OCI-LY1 (cell line): Measurements from ENCODE around the gene VGLL4.

Source experiments
- H2AFZ ChIP-seq: fragments of 200-600 bp; sonication (generic), shearing (Covaris generic); 2 replicates; pipeline ENCODE4 v1.6.0; 2014; ENCODE audit warnings: antibody characterized with exemption, mild to moderate bottlenecking, low read length
- H3F3A ChIP-seq: fragments of 200-600 bp; sonication (generic), shearing (Covaris generic); 2 replicates; pipeline ENCODE4 v1.6.0; 2014; ENCODE audit warnings: mild to moderate bottlenecking, antibody characterized with exemption, low read length, moderate library complexity; ENCODE audit not compliant: insufficient read depth
- H3K27ac ChIP-seq: fragments of 200-600 bp; sonication (generic); 2 replicates; pipeline ENCODE4 v1.5.1; 2014; ENCODE audit warnings: low read length, mixed run types, mild to moderate bottlenecking, low read depth; ENCODE audit not compliant: poor library complexity, severe bottlenecking
- H3K27me3 ChIP-seq: fragments of 200-600 bp; sonication (generic); 2 replicates; pipeline ENCODE4 v1.6.0; 2014; ENCODE audit warnings: antibody characterized with exemption, mild to moderate bottlenecking, low read length, moderate library complexity; ENCODE audit not compliant: insufficient read depth
- H3K36me3 ChIP-seq: fragments of 200-600 bp; sonication (generic); 2 replicates; pipeline ENCODE4 v1.6.1; 2014; ENCODE audit warnings: mild to moderate bottlenecking, antibody characterized with exemption, low read length, moderate library complexity, mixed read lengths; ENCODE audit not compliant: insufficient read depth
- H3K4me1 ChIP-seq: fragments of 200-600 bp; sonication (generic); 2 replicates; pipeline ENCODE4 v1.5.1; 2014; ENCODE audit warnings: mild to moderate bottlenecking, low read length, moderate library complexity; ENCODE audit not compliant: insufficient read depth, severe bottlenecking
- H3K4me2 ChIP-seq: fragments of 200-600 bp; sonication (generic), shearing (Covaris generic); 2 replicates; pipeline ENCODE4 v1.6.1; 2014; ENCODE audit warnings: low read length
- H3K4me3 ChIP-seq: fragments of 200-600 bp; sonication (generic); 2 replicates; pipeline ENCODE4 v1.5.1; 2014; ENCODE audit warnings: low read length, low read depth, mild to moderate bottlenecking, mixed read lengths; ENCODE audit not compliant: poor library complexity, severe bottlenecking
- H3K79me2 ChIP-seq: fragments of 200-600 bp; shearing (Covaris generic); 2 replicates; pipeline ENCODE4 v1.6.1; 2016; ENCODE audit warnings: mixed run types, low read length, mixed read lengths; ENCODE audit not compliant: insufficient read depth
- H3K9ac ChIP-seq: fragments of 200-600 bp; sonication (generic), shearing (Covaris generic); 2 replicates; pipeline ENCODE4 v1.6.1; 2014; ENCODE audit warnings: mild to moderate bottlenecking, low read length, mixed read lengths
- H3K9me2 ChIP-seq: fragments of 200-600 bp; sonication (generic), shearing (Covaris generic); 2 replicates; pipeline ENCODE4 v1.6.1; 2014; ENCODE audit warnings: low read depth, mild to moderate bottlenecking, low read length, mixed read lengths
- H3K9me3 ChIP-seq: fragments of 200-600 bp; shearing (Covaris generic); 2 replicates; pipeline ENCODE4 v1.6.1; 2014; ENCODE audit warnings: low read length, mixed read lengths
- H4K20me1 ChIP-seq: fragments of 200-600 bp; sonication (generic), shearing (Covaris generic); 2 replicates; pipeline ENCODE4 v1.6.0; 2016; ENCODE audit warnings: mild to moderate bottlenecking, low read length; ENCODE audit not compliant: insufficient read depth
- CTCF ChIP-seq: fragments of 200-600 bp; sonication (generic), shearing (Covaris generic); IDR thresholded peaks from 2 replicates; pipeline ENCODE4 v1.5.1; 2017; ENCODE audit warnings: mild to moderate bottlenecking, antibody characterized with exemption, low read length, moderate library complexity, mixed read lengths
- EZH2 ChIP-seq: fragments of 200-600 bp; sonication (generic), shearing (Covaris generic); IDR thresholded peaks from 2 replicates; pipeline ENCODE4 v1.8.0; 2017; ENCODE audit warnings: borderline replicate concordance, mixed run types, mild to moderate bottlenecking, antibody characterized with exemption, low read length, moderate library complexity, mixed read lengths

VGLL4 gene

DNA sequence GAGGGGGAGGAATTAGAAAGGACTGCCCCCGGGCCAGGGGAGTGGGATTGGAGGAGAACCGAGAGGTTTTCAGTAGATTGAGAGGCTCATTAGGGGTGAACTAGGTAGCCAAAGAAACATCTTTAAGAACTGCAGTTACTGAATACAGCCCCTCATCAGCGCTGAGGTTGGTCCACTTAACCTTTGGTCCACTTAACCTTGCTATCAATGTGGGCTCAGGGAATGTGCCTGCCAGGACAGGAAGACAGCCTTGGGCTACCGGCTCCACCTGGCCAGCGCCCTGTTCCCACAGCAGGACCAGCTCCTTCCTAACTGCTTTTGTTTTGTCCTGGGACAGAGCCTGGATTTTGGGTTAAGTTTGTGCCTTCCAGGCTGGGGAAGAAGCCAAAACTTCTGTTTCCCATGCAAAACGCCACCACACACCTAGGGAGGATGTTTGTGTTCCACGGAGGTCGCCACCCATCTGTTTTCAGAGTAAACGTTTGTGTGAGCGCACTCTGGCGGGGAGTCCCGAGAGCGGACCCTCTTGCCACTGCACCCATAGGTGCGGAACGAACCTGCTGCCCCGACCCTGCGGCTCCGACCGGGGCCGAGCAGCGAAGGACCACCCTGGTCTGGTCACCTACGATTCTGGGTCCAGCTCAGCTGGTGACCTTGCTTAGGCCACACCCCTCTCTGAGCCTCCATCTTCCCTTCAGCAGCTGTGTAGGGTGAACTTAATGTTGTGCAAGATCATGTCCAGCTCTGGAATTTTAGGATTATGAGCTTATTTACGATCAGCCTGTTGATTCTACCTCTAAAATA lies 107.4 kb downstream of the VGLL4 start:
- H2AFZ ChIP-seq, result no peak overlapping the region
- no peaks in the 10 kb centered on the region for H3K4me1 ChIP-seq
- no peaks in the 10 kb centered on the region for H3K9me2 ChIP-seq
- no peaks in the 10 kb centered on the region for H3F3A ChIP-seq
- no peak overlapping the region for H3K9ac ChIP-seq
- H3K27ac ChIP-seq, result no peak overlapping the region
- H3K9me3 ChIP-seq, result no peaks in the 10 kb centered on the region
- H3K36me3 ChIP-seq, result no peaks in the 10 kb centered on the region
- H3K27me3 ChIP-seq, result no peaks in the 10 kb centered on the region
- no peak overlapping the region for H3K4me3 ChIP-seq
- H4K20me1 ChIP-seq, result no peaks in the 10 kb centered on the region
- H3K4me2 ChIP-seq, result no peak overlapping the region
- no peaks in the 10 kb centered on the region for H3K79me2 ChIP-seq
- no peak for TF ChIP-seq EZH2
- no peak for TF ChIP-seq CTCF

DNA sequence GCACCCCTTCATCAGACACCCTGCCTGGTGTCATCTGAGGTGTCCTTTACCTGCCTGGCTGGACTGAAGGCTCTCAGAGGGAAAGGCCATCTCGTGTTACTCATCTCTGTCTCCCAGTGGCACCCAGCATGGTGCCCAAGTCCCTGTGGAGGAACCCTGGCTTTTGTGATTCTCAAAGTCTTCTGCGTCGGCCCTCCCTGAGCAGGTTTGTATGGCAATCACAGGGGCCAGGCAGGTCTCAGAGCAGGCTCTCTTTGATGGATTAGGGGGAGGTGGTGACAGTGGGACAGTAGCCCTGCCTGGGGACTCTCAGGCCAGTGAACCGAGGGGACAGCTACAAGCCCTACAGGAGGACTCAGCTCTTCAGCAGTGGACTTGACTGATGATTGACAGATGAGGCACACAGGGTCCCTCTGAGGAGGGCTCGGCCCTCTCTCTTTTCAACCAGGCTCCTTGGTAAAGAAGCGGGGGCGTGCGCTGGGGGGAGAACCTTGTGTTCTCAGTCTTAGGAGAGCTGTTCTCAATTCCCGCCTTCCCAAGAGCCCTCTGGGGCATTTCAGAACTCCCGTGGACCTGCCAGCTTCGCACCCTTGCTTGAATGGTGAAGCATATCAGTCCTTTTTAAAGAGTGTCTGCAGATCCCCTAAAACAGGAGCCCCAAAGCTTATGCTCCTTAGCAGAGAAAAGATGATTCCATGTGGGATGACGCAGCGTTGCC lies 108.3 kb downstream of the VGLL4 start:
- Histone ChIP-seq H2AFZ (no peak overlapping the region), H3F3A (no peaks in the 10 kb centered on the region), H4K20me1 (no peaks in the 10 kb centered on the region), H3K79me2 (no peaks in the 10 kb centered on the region), H3K27me3 (no peaks in the 10 kb centered on the region), H3K4me1 (no peaks in the 10 kb centered on the region), H3K9ac (no peak overlapping the region), H3K4me3 (no peak overlapping the region), H3K9me3 (no peaks in the 10 kb centered on the region), H3K36me3 (no peaks in the 10 kb centered on the region), H3K4me2 (no peak overlapping the region), H3K9me2 (no peaks in the 10 kb centered on the region), H3K27ac (no peak overlapping the region)
- no peak for TF ChIP-seq CTCF
- TF ChIP-seq EZH2, result no peak

- TF ChIP-seq CTCF, result no peak
- no peak for TF ChIP-seq EZH2
- Histone ChIP-seq H3K27ac (no peak overlapping the region), H3F3A (no peaks in the 10 kb centered on the region), H2AFZ (no peak overlapping the region), H3K4me2 (no peak overlapping the region), H3K27me3 (no peaks in the 10 kb centered on the region), H3K79me2 (no peaks in the 10 kb centered on the region), H3K9me3 (no peaks in the 10 kb centered on the region), H3K9me2 (no peaks in the 10 kb centered on the region), H3K36me3 (no peaks in the 10 kb centered on the region), H3K9ac (no peak overlapping the region), H4K20me1 (no peaks in the 10 kb centered on the region), H3K4me1 (no peaks in the 10 kb centered on the region), H3K4me3 (no peak overlapping the region)
Measured at GRCh38 chr3:11534793-11535101, 109.0 kb downstream of the VGLL4 start.
